ENCODE measurements around the gene PLD2.
A peak's percentile ranks its signal among the peaks of the same experiment; 100 is the strongest.

PLD2 gene, protein sequence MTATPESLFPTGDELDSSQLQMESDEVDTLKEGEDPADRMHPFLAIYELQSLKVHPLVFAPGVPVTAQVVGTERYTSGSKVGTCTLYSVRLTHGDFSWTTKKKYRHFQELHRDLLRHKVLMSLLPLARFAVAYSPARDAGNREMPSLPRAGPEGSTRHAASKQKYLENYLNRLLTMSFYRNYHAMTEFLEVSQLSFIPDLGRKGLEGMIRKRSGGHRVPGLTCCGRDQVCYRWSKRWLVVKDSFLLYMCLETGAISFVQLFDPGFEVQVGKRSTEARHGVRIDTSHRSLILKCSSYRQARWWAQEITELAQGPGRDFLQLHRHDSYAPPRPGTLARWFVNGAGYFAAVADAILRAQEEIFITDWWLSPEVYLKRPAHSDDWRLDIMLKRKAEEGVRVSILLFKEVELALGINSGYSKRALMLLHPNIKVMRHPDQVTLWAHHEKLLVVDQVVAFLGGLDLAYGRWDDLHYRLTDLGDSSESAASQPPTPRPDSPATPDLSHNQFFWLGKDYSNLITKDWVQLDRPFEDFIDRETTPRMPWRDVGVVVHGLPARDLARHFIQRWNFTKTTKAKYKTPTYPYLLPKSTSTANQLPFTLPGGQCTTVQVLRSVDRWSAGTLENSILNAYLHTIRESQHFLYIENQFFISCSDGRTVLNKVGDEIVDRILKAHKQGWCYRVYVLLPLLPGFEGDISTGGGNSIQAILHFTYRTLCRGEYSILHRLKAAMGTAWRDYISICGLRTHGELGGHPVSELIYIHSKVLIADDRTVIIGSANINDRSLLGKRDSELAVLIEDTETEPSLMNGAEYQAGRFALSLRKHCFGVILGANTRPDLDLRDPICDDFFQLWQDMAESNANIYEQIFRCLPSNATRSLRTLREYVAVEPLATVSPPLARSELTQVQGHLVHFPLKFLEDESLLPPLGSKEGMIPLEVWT

GRCh38 chr17:4806777-4807604, at the start of gene PLD2:
TSS of gene PLD2 (plus strand) at chr17:4807152. CDS start at chr17:4807773, 621 bp downstream.
- Histone ChIP-seq H3K4me2 (peak within 1 kb of the TSS; percentile 95), H3K36me3 (peaks cover 10% of the 10 kb centered on the region), H3K4me3 (peak within 1 kb of the TSS; percentile 83), H3K27ac (peak within 1 kb of the TSS; percentile 72; the same call in 1 of the 2 replicates), H3K4me1 (peaks cover 35% of the 10 kb centered on the region), H3K9me3 (no peaks in the 10 kb centered on the region), H4K20me1 (0 out of 2 replicates have a peak, but pooled peaks cover 6% of the 10 kb centered on the region), H3K9ac (peak within 1 kb of the TSS; percentile 82), H3K27me3 (no peaks in the 10 kb centered on the region)
- TF ChIP-seq Cebpa-rat (IDR thresholded peaks at IDR 0.05): no peak

DNA sequence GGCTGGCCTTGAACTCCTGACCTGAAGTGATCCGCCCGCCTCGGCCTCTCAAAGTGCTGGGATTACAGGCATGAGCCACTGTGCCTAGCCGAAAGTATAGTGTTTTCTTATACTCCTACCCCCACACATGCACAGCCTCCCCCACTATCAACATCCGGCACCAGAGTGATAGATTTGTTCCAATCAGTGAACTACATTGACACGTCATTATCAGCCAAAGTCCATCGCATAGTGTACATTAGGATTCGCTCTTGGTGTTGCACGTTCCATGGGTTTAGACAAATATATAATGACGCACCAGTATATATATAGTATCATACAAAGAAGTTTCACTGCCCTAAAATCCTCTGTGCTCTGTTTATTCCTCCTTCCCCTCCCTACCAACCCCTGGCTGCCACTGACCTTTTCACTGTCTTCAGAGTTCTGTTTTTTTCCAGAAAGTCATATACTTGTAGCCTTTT, 47.1 kb upstream of the PLD2 start:
- H3K4me3 ChIP-seq: no peak overlapping the region
- H3K27me3 ChIP-seq: no peaks in the 10 kb centered on the region
- no peaks in the 10 kb centered on the region for H4K20me1 ChIP-seq
- no peak for TF ChIP-seq Cebpa-rat (IDR thresholded peaks at IDR 0.05)
- H3K9ac ChIP-seq: no peak overlapping the region
- H3K4me1 ChIP-seq: peaks cover 14% of the 10 kb centered on the region
- no peak overlapping the region for H3K4me2 ChIP-seq
- no peak overlapping the region for H3K27ac ChIP-seq
- H3K9me3 ChIP-seq: no peaks in the 10 kb centered on the region
- no peaks in the 10 kb centered on the region for H3K36me3 ChIP-seq

GRCh38 chr17:4764595-4764994, 42.4 kb upstream of the PLD2 start:
- Histone ChIP-seq H3K4me2 (peak overlapping the region; percentile 49), H3K27ac (no peak overlapping the region), H3K27me3 (no peaks in the 10 kb centered on the region), H4K20me1 (no peaks in the 10 kb centered on the region), H3K9me3 (no peaks in the 10 kb centered on the region), H3K4me1 (peaks cover 31% of the 10 kb centered on the region), H3K9ac (no peak overlapping the region), H3K4me3 (no peak overlapping the region), H3K36me3 (no peaks in the 10 kb centered on the region)
- no peak for TF ChIP-seq Cebpa-rat (IDR thresholded peaks at IDR 0.05)

GRCh38 chr17:4766201-4766600, 40.8 kb upstream of the PLD2 start:
- no peaks in the 10 kb centered on the region for H4K20me1 ChIP-seq
- no peak for TF ChIP-seq Cebpa-rat (IDR thresholded peaks at IDR 0.05)
- H3K4me1 ChIP-seq: peaks cover 40% of the 10 kb centered on the region
- H3K36me3 ChIP-seq: no peaks in the 10 kb centered on the region
- no peak overlapping the region for H3K27ac ChIP-seq
- H3K27me3 ChIP-seq: no peaks in the 10 kb centered on the region
- H3K9ac ChIP-seq: no peak overlapping the region
- H3K4me3 ChIP-seq: no peak overlapping the region
- no peaks in the 10 kb centered on the region for H3K9me3 ChIP-seq
- H3K4me2 ChIP-seq: no peak overlapping the region

- H3K9me3 ChIP-seq: no peaks in the 10 kb centered on the region
- no peak overlapping the region for H3K4me2 ChIP-seq
- H3K27ac ChIP-seq: no peak overlapping the region
- no peaks in the 10 kb centered on the region for H4K20me1 ChIP-seq
- H3K4me3 ChIP-seq: no peak overlapping the region
- no peak for TF ChIP-seq Cebpa-rat (IDR thresholded peaks at IDR 0.05)
- H3K4me1 ChIP-seq: peaks cover 45% of the 10 kb centered on the region
- H3K9ac ChIP-seq: no peak overlapping the region
- no peaks in the 10 kb centered on the region for H3K27me3 ChIP-seq
- no peaks in the 10 kb centered on the region for H3K36me3 ChIP-seq
Observed at GRCh38 chr17:4766723-4767122, 40.2 kb upstream of the PLD2 start.

DNA sequence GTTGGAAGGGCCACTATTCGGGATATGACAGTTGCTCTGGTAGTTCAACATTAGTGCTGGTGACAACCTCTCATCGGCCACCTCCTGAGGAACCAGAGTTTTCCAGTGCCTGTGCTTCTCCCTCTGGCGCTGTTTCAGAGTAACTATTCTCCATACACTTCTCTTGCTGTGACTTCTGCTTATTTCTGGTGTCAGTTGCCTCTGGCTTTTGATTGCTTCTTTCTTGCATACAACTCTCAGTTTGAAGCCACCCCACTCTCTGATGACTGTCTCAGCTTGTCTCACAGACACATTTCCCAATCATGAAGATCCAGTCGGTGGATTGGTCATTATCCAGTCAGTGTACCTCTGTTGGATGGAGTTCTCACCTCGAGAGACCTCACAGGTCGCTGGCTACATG, 38.7 kb upstream of the PLD2 start:
- H3K27ac ChIP-seq: no peak overlapping the region
- H3K36me3 ChIP-seq: no peaks in the 10 kb centered on the region
- no peaks in the 10 kb centered on the region for H4K20me1 ChIP-seq
- no peak overlapping the region for H3K4me2 ChIP-seq
- TF ChIP-seq Cebpa-rat (IDR thresholded peaks at IDR 0.05): no peak
- peaks cover 61% of the 10 kb centered on the region for H3K4me1 ChIP-seq
- H3K27me3 ChIP-seq: no peaks in the 10 kb centered on the region
- no peak overlapping the region for H3K9ac ChIP-seq
- H3K9me3 ChIP-seq: no peaks in the 10 kb centered on the region
- H3K4me3 ChIP-seq: no peak overlapping the region

- Histone ChIP-seq H3K36me3 (no peaks in the 10 kb centered on the region), H3K27me3 (no peaks in the 10 kb centered on the region), H3K4me2 (no peak overlapping the region), H3K9ac (no peak overlapping the region), H3K4me3 (no peak overlapping the region), H3K27ac (no peak overlapping the region), H3K9me3 (no peaks in the 10 kb centered on the region), H4K20me1 (no peaks in the 10 kb centered on the region), H3K4me1 (peaks cover 62% of the 10 kb centered on the region)
- TF ChIP-seq Cebpa-rat (IDR thresholded peaks at IDR 0.05): no peak
Observed at GRCh38 chr17:4769628-4770027, 37.3 kb upstream of the PLD2 start.

- H3K4me2 ChIP-seq: peak within 1 kb of the TSS; percentile 73
- H4K20me1 ChIP-seq: no peaks in the 10 kb centered on the region
- peaks cover 67% of the 10 kb centered on the region for H3K4me1 ChIP-seq
- H3K27ac ChIP-seq: peak within 1 kb of the TSS; percentile 81
- no peak within 1 kb of the TSS for H3K4me3 ChIP-seq
- no peaks in the 10 kb centered on the region for H3K9me3 ChIP-seq
- no peak within 1 kb of the TSS for H3K9ac ChIP-seq
- H3K36me3 ChIP-seq: no peaks in the 10 kb centered on the region
- TF ChIP-seq Cebpa-rat (IDR thresholded peaks at IDR 0.05): no peak
- H3K27me3 ChIP-seq: no peaks in the 10 kb centered on the region
Observed at GRCh38 chr17:4771519-4772234, 35.3 kb upstream of the PLD2 start, which contains the start of gene TM4SF5. TSS of gene TM4SF5 (plus strand) at chr17:4771886. CDS start at chr17:4771923, 37 bp downstream.

DNA sequence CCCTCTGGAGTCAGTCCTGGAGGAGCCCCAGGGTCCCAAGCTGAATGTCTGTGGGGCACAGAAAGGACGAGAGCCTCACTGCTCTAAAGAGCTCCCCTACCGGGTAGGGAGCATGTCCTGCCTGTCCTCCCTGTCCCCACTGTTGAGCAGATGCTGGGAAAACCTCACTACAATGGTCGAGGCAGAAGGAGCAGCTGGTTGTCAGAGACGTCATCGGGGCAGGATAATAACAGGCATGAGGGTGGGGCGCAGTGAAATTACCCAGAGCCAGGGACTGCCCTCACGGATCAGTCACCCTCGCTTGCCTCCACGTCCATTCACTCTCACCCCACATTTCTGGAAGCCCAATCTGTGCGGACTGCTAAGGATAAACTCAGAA, 34.7 kb upstream of the PLD2 start:
- peaks cover 69% of the 10 kb centered on the region for H3K4me1 ChIP-seq
- no peaks in the 10 kb centered on the region for H3K9me3 ChIP-seq
- H3K4me3 ChIP-seq: no peak overlapping the region
- H3K27me3 ChIP-seq: no peaks in the 10 kb centered on the region
- H3K9ac ChIP-seq: no peak overlapping the region
- peak overlapping the region; percentile 81 for H3K27ac ChIP-seq
- peak overlapping the region; percentile 73 for H3K4me2 ChIP-seq
- no peaks in the 10 kb centered on the region for H4K20me1 ChIP-seq
- no peak for TF ChIP-seq Cebpa-rat (IDR thresholded peaks at IDR 0.05)
- no peaks in the 10 kb centered on the region for H3K36me3 ChIP-seq
